HG02798 (cell line): ENCODE measurements around the gene HLA-F.

Source experiments
- ATAC-seq: cut with Tn5 transposase; IDR thresholded peaks from one replicate; pipeline ENCODE4 v1.9.1; 2021; ENCODE audit warnings: mild to moderate bottlenecking; ENCODE audit not compliant: unreplicated experiment, poor library complexity

HLA-F gene

GRCh38 chr6:29758761-29759160 lies 35.5 kb downstream of the HLA-F start:
- ATAC-seq, result no peak

GRCh38 chr6:29759457-29759856 lies 36.2 kb downstream of the HLA-F start:
- ATAC-seq, result no peak

- no peak for ATAC-seq
These were observed 37.1 kb downstream of the HLA-F start for GRCh38 chr6:29760328-29760727.

- ATAC-seq, result no peak
These were observed 38.8 kb downstream of the HLA-F start for GRCh38 chr6:29762051-29762450.

- no peak for ATAC-seq
These were observed 39.6 kb downstream of the HLA-F start for GRCh38 chr6:29762781-29763214.

- no peak for ATAC-seq
These were observed 40.5 kb downstream of the HLA-F start for GRCh38 chr6:29763491-29764289.

GRCh38 chr6:29764422-29765196 lies 41.4 kb downstream of the HLA-F start:
- no peak for ATAC-seq

GRCh38 chr6:29769336-29769735 lies 46.1 kb downstream of the HLA-F start:
- no peak for ATAC-seq

GRCh38 chr6:29770306-29770705 lies 47.1 kb downstream of the HLA-F start:
- ATAC-seq, result no peak

GRCh38 chr6:29776684-29777083 lies 53.5 kb downstream of the HLA-F start:
- no peak for ATAC-seq
